Common myeloid progenitor, CD34-positive (primary cell): ENCODE data around the gene CDK15.
A peak's percentile ranks its signal among the peaks of the same experiment; 100 is the strongest.

ENCODE experiments used
- CTCF ChIA-PET: fragments of 350-600 bp; sonication (Branson Sonifier 250); formaldehyde crosslinking; loops from one replicate; lab custom pipeline; 2021; ENCODE audit warnings: antibody characterized with exemption; lab: Charles Lee
- POLR2A ChIA-PET: fragments of 350-600 bp; sonication (Branson Sonifier 250); formaldehyde crosslinking; loops from one replicate; lab custom pipeline; 2021; ENCODE audit warnings: antibody characterized with exemption; lab: Charles Lee
- DNase-seq, 3 donors: peaks; one replicate each; pipeline versions ENCODE4 v3.0.0 to v3.0.0-alpha.2; 2013
- H3K27ac ChIP-seq, 2 experiments: 1 replicate in 1 of 2; 2 replicates in 1 of 2; pipeline ENCODE4 v1.7.0; 2013; ENCODE audit warnings: inconsistent platforms in 2 of 2, low read length in 2 of 2, mild to moderate bottlenecking in 2 of 2, low read depth in 1 of 2, moderate library complexity in 1 of 2; ENCODE audit not compliant: severe bottlenecking in 2 of 2, insufficient read depth in 1 of 2, poor library complexity in 1 of 2
- H3K27me3 ChIP-seq, 5 experiments: replicated peaks in 2 of 5; 1 replicate in 3 of 5; 2 replicates in 2 of 5; pipeline versions ENCODE4 v1.6.1 to v1.7.0; 2013; ENCODE audit warnings: low read length in 4 of 5, mild to moderate bottlenecking in 2 of 5, moderate library complexity in 2 of 5, inconsistent platforms in 1 of 5; ENCODE audit not compliant: insufficient read depth in 5 of 5, control insufficient read depth in 4 of 5
- H3K36me3 ChIP-seq, 4 experiments: 1 replicate in 2 of 4; 2 replicates in 2 of 4; pipeline versions ENCODE4 v1.6.1 to v1.7.0; 2013; ENCODE audit warnings: low read length in 3 of 4, control low read depth in 1 of 4, mild to moderate bottlenecking in 1 of 4; ENCODE audit not compliant: control insufficient read depth in 4 of 4, insufficient read depth in 4 of 4
- H3K4me1 ChIP-seq, 4 experiments: 1 replicate in 3 of 4; 2 replicates in 1 of 4; pipeline versions ENCODE4 v1.6.1 to v1.7.1; 2013; ENCODE audit warnings: low read length in 3 of 4, mild to moderate bottlenecking in 3 of 4, control low read depth in 1 of 4, inconsistent platforms in 1 of 4, moderate library complexity in 1 of 4; ENCODE audit not compliant: control insufficient read depth in 4 of 4, insufficient read depth in 4 of 4; ENCODE audit errors: control extremely low read depth in 1 of 4
- H3K4me3 ChIP-seq, 7 experiments: 1 replicate in 4 of 7; 2 replicates in 3 of 7; pipeline versions ENCODE4 v1.5.1 to v1.7.0; 2013; ENCODE audit warnings: mild to moderate bottlenecking in 7 of 7, low read length in 6 of 7, moderate library complexity in 6 of 7, inconsistent platforms in 2 of 7, low read depth in 2 of 7, control low read depth in 1 of 7; ENCODE audit not compliant: insufficient read depth in 4 of 7, control insufficient read depth in 1 of 7; ENCODE audit errors: extremely low read depth in 1 of 7
- H3K9me3 ChIP-seq, 5 experiments: 1 replicate in 4 of 5; 2 replicates in 1 of 5; pipeline versions ENCODE4 v1.6.1 to v1.7.1; 2013; ENCODE audit warnings: low read length in 4 of 5, mild to moderate bottlenecking in 2 of 5, inconsistent platforms in 1 of 5, low read depth in 1 of 5, moderate library complexity in 1 of 5; ENCODE audit not compliant: control insufficient read depth in 4 of 5, insufficient read depth in 2 of 5; ENCODE audit errors: control extremely low read depth in 1 of 5
- WGBS: methylation state at CpG from one replicate; pipeline ENCODE4 v1.1.5; 2013; ENCODE audit not compliant: insufficient coverage; 5-methylcytosine and 5-hydroxymethylcytosine counted together

Gene CDK15

DNA sequence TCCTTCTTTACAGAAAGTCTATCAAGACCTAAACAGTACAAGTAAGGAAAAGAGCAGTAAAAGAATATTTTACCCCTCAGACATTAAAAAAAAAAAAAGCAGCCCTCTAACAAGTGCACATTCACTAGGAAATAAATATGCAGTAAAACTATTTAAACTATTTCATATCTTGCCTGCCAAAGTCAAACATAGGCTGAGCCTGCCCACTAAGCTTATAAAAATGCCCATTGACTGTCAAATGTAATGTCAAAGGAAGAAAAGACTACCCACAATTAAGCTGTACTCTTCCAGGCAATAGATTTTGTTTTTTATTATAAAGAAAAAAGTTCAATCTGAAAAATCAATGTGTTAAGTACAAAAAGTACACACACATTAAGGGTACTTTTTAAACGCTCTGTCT, 37.4 kb upstream of the CDK15 start:
- ChIA-PET CTCF (interaction anchor here (1.0 to 1.4 kb wide), 3 partner anchors 9 to 20 kb away, joined by 3 to 5 read pairs (median 5); no protein-coding TSS in a partner anchor), POLR2A (interaction anchor here (0.8 kb wide), 1 partner anchor 19 kb away, joined by 3 read pairs; no protein-coding TSS in a partner anchor)
- H3K4me3 ChIP-seq = peak overlapping the region in 2 of 7 experiments; percentile 25 to 29
- no peaks in the 10 kb centered on the region for H3K9me3 ChIP-seq
- peaks cover 2 to 32% (median 15%) of the 10 kb centered on the region in 4 experiments for H3K36me3 ChIP-seq
- WGBS = no CpG with 5 or more reads among the region's 1 CpG
- H3K27ac ChIP-seq = no peak overlapping the region
- no peak for DNase-seq
- H3K4me1 ChIP-seq = peaks cover 11 to 47% (median 31%) of the 10 kb centered on the region in 4 experiments
- no peaks in the 10 kb centered on the region for H3K27me3 ChIP-seq

GRCh38 chr2:201769666-201770373, 36.5 kb upstream of the CDK15 start:
- Histone ChIP-seq H3K27me3 (no peaks in the 10 kb centered on the region), H3K9me3 (no peaks in the 10 kb centered on the region), H3K27ac (peak overlapping the region; percentile 52 to 65), H3K36me3 (peaks cover 2 to 32% (median 11%) of the 10 kb centered on the region in 4 experiments), H3K4me1 (peaks cover 11 to 56% (median 35%) of the 10 kb centered on the region in 4 experiments), H3K4me3 (peak overlapping the region in 3 of 7 experiments; percentile 9 to 12 (median 10))
- ChIA-PET POLR2A (no interaction called here), CTCF (interaction anchor here (1.3 to 1.4 kb wide), 2 partner anchors 8 to 11 kb away, joined by 5 read pairs; no protein-coding TSS in a partner anchor)
- WGBS = 0% methylated on average over 1 of the region's 4 CpGs
- peak; percentile 22 to 92 (median 84) for DNase-seq

GRCh38 chr2:201773990-201774389, 32.3 kb upstream of the CDK15 start:
- ChIA-PET POLR2A (no interaction called here), CTCF (interaction anchor here (0.8 to 3.4 kb wide), 3 partner anchors 9 to 405 kb away, joined by 4 to 15 read pairs (median 4); no protein-coding TSS in a partner anchor)
- H3K27ac ChIP-seq = peak overlapping the region in 1 of 2 experiments; percentile 12
- peaks cover 11 to 88% (median 55%) of the 10 kb centered on the region in 4 experiments for H3K4me1 ChIP-seq
- H3K9me3 ChIP-seq = no peaks in the 10 kb centered on the region
- peaks cover 0 to 16% (median 0%) of the 10 kb centered on the region in 4 experiments for H3K36me3 ChIP-seq
- WGBS = 71% methylated on average over 1 of the region's 1 CpG
- no peak overlapping the region for H3K4me3 ChIP-seq
- no peak for DNase-seq
- no peaks in the 10 kb centered on the region for H3K27me3 ChIP-seq

- no CpG with 5 or more reads among the region's 2 CpGs for WGBS
- ChIA-PET CTCF (interaction anchor here (1.4 to 3.4 kb wide), 2 partner anchors 11 to 405 kb away, joined by 4 to 15 read pairs; no protein-coding TSS in a partner anchor), POLR2A (no interaction called here)
- Histone ChIP-seq H3K36me3 (peaks cover 0 to 16% (median 0%) of the 10 kb centered on the region in 4 experiments), H3K4me1 (peaks cover 10 to 89% (median 54%) of the 10 kb centered on the region in 4 experiments), H3K4me3 (peak overlapping the region in 1 of 7 experiments; percentile 20), H3K9me3 (no peaks in the 10 kb centered on the region), H3K27me3 (no peaks in the 10 kb centered on the region), H3K27ac (peak overlapping the region in 1 of 2 experiments; percentile 12)
- DNase-seq = peak in 1 of 3 donors; percentile 35
Measured at GRCh38 chr2:201774546-201774945, 31.8 kb upstream of the CDK15 start.

DNA sequence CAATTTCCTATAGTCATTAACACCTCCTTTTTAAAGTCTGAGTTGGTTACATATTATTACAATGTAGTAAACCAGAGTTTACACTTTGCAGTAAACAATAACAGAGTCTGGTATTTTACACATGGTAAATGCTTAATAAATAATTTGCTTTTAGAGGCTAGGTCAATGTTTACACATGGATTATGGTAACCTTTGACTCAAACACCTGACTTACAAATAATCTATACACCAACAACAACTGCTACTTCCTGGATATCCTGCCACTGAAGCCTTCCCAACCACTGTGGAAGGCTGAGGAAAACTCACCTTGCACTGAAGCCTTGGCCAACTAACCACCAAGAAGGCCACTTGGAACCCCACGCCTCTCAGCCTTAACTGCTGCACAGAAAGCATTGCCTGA, 31.0 kb upstream of the CDK15 start:
- peaks cover 0 to 16% (median 0%) of the 10 kb centered on the region in 4 experiments for H3K36me3 ChIP-seq
- H3K4me3 ChIP-seq = peak overlapping the region in 2 of 7 experiments; percentile 21 to 52
- WGBS = no CpG with 5 or more reads among the region's 1 CpG
- POLR2A ChIA-PET = interaction anchor here (1.1 kb wide), 1 partner anchor 396 kb away, joined by 3 read pairs; no protein-coding TSS in a partner anchor
- peak overlapping the region in 1 of 2 experiments; percentile 78 for H3K27ac ChIP-seq
- DNase-seq = no peak
- CTCF ChIA-PET = interaction anchor here (3.4 kb wide), 1 partner anchor 11 kb away, joined by 15 read pairs; no protein-coding TSS in a partner anchor
- H3K9me3 ChIP-seq = no peaks in the 10 kb centered on the region
- no peaks in the 10 kb centered on the region for H3K27me3 ChIP-seq
- H3K4me1 ChIP-seq = peaks cover 8 to 89% (median 53%) of the 10 kb centered on the region in 4 experiments

GRCh38 chr2:201777043-201777442, 29.3 kb upstream of the CDK15 start:
- Histone ChIP-seq H3K27me3 (no peaks in the 10 kb centered on the region), H3K36me3 (peaks cover 0 to 10% (median 0%) of the 10 kb centered on the region in 4 experiments), H3K27ac (no peak overlapping the region), H3K4me1 (peaks cover 7 to 90% (median 49%) of the 10 kb centered on the region in 4 experiments), H3K9me3 (no peaks in the 10 kb centered on the region), H3K4me3 (peak overlapping the region in 3 of 7 experiments; percentile 8 to 95 (median 52))
- no peak for DNase-seq
- ChIA-PET POLR2A (no interaction called here), CTCF (interaction anchor here (0.8 to 3.1 kb wide), 4 partner anchors 8 to 21 kb away, joined by 3 to 10 read pairs (median 5); no protein-coding TSS in a partner anchor)
